Measurements from ENCODE around the gene NLGN1.
"Not testable (repeated sequence)": the region's sequence is repeated elsewhere in the genome, so short reads cannot be mapped to it uniquely, and the experiment has no call there.

NLGN1 gene

DNA sequence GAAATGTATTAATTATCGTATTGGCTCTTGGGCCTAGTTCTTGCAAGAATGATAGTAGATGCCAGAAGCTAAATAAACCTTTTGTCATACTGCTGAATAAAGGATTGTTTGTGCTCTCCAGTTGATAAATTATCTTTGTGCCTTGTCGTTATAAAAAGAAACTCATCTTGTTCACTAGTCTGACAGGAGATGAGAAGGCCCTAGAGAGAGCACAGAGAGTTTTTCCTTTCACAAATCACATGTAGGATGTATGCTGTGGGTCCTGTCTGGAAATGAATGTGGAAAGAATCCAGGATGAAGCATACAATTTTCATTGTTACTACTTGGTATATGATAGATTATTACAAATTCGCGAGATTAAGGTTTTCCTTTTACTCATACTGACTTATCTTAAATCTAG is 113.0 kb downstream of the NLGN1 start:
- TF ChIP-seq, protein P1, sequence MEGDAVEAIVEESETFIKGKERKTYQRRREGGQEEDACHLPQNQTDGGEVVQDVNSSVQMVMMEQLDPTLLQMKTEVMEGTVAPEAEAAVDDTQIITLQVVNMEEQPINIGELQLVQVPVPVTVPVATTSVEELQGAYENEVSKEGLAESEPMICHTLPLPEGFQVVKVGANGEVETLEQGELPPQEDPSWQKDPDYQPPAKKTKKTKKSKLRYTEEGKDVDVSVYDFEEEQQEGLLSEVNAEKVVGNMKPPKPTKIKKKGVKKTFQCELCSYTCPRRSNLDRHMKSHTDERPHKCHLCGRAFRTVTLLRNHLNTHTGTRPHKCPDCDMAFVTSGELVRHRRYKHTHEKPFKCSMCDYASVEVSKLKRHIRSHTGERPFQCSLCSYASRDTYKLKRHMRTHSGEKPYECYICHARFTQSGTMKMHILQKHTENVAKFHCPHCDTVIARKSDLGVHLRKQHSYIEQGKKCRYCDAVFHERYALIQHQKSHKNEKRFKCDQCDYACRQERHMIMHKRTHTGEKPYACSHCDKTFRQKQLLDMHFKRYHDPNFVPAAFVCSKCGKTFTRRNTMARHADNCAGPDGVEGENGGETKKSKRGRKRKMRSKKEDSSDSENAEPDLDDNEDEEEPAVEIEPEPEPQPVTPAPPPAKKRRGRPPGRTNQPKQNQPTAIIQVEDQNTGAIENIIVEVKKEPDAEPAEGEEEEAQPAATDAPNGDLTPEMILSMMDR (IDR thresholded peaks at IDR 0.05; ENCODE audit: poor library complexity, severe bottlenecking), result no peak

DNA sequence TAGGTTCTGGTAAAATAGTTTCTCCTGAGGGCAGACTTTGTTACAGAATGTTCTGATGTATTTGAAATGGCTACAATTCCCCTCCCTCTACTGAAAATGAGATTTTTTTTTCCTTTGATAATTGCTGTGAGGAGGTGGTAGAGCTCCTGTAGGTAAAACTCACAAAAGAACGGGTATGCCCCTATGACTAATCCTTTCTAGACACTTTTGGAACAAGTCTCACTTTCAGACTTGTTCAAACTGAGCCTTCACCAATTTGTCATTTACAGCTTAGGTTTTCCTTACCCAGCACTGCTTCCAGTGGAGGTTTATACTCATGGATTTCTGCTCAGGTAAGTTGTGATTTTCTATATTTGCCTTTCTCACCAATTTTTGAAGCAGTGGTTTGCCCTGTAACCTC is 115.6 kb downstream of the NLGN1 start:
- TF ChIP-seq, protein P1 (IDR thresholded peaks at IDR 0.05; ENCODE audit: poor library complexity, severe bottlenecking), result no peak
- no peaks in the 10 kb centered on the region for H3K4me1 ChIP-seq (ENCODE audit: insufficient read depth, poor library complexity, severe bottlenecking)
- H3K27ac ChIP-seq (ENCODE audit: poor library complexity, severe bottlenecking), result no peak overlapping the region
- H3K4me3 ChIP-seq (ENCODE audit: severe bottlenecking), result no peak overlapping the region
- no peaks in the 10 kb centered on the region for H3K9me3 ChIP-seq (ENCODE audit: severe bottlenecking)
- no peaks in the 10 kb centered on the region for H3K36me3 ChIP-seq (ENCODE audit: low read depth)
- H3K27me3 ChIP-seq (ENCODE audit: insufficient read depth, poor library complexity, severe bottlenecking), result no peaks in the 10 kb centered on the region
- ATAC-seq (ENCODE audit: low read depth) (no peak), DNase-seq (ENCODE audit: low spot score) (no peak)

More for the DNA sequence above, 113.0 kb downstream of the NLGN1 start:
- Histone ChIP-seq H3K4me3 (ENCODE audit: severe bottlenecking) (no peak overlapping the region), H3K27me3 (ENCODE audit: insufficient read depth, poor library complexity, severe bottlenecking) (no peaks in the 10 kb centered on the region), H3K27ac (ENCODE audit: poor library complexity, severe bottlenecking) (no peak overlapping the region), H3K36me3 (ENCODE audit: low read depth) (no peaks in the 10 kb centered on the region), H3K9me3 (ENCODE audit: severe bottlenecking) (no peaks in the 10 kb centered on the region), H3K4me1 (ENCODE audit: insufficient read depth, poor library complexity, severe bottlenecking) (no peaks in the 10 kb centered on the region)
- DNase-seq (ENCODE audit: low spot score) (no peak), ATAC-seq (ENCODE audit: low read depth) (no peak)

DNA sequence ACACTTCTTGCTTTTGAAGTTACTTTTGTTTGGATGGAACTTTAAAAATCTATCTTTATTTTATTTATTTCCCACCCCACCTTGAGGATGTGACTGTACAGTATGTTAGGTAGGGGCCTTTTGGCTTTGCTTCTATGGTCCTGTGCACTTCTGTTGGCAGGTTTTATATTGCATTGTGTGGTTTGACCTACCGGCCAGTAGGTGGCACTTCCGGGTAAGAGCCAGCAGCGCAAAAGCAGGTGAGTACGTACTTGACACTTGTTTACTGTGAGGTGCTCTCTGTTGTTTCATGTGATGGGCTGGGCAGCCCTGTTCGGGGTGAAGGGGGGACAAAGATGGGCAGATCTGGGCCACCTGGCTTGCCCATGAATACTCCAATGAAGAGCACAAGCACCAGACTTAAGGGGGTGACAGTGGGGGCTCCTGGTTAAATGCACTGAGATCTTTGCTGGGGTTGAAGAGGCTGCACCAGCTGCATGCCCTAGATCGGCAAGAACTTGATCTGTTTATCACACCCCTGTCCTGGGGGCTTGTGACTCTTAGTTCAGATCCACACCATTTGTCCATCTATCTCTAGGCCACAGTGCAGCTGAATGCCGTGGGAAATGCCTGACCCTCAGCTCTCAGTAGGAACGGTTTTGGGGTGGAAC is 131.6 kb downstream of the NLGN1 start:
- DNase-seq (ENCODE audit: low spot score), result no peak

DNA sequence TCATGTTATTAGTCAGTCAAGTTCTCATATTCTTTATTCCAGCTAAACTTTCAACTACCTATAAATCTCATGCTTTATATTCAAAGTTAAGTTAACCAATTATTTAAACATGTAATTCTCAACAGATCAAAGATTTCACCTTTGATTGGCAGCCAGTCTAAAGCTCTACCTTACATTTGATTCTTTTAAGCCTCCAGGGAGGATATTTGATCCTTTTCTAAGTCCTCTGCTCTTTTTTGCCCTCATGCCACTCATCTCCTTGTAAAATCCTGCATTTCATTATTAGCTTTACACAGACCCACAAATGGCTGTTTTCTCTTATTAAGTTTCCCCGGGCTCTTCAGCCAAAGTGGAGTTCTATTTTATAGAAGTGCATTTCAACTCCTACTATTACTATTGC is 134.1 kb downstream of the NLGN1 start:
- Histone ChIP-seq H3K4me1 (ENCODE audit: insufficient read depth, poor library complexity, severe bottlenecking) (no peaks in the 10 kb centered on the region), H3K9me3 (ENCODE audit: severe bottlenecking) (no peaks in the 10 kb centered on the region), H3K27me3 (ENCODE audit: insufficient read depth, poor library complexity, severe bottlenecking) (no peaks in the 10 kb centered on the region), H3K4me3 (ENCODE audit: severe bottlenecking) (no peak overlapping the region), H3K36me3 (ENCODE audit: low read depth) (no peaks in the 10 kb centered on the region), H3K27ac (ENCODE audit: poor library complexity, severe bottlenecking) (no peak overlapping the region)
- TF ChIP-seq, protein P1 (IDR thresholded peaks at IDR 0.05; ENCODE audit: poor library complexity, severe bottlenecking), result no peak
- DNase-seq (ENCODE audit: low spot score) (no peak), ATAC-seq (ENCODE audit: low read depth) (no peak)

More for the DNA sequence above, 131.6 kb downstream of the NLGN1 start:
- Histone ChIP-seq H3K9me3 (ENCODE audit: severe bottlenecking) (no peaks in the 10 kb centered on the region), H3K36me3 (ENCODE audit: low read depth) (no peaks in the 10 kb centered on the region), H3K4me1 (ENCODE audit: insufficient read depth, poor library complexity, severe bottlenecking) (no peaks in the 10 kb centered on the region), H3K27ac (ENCODE audit: poor library complexity, severe bottlenecking) (no peak overlapping the region), H3K27me3 (ENCODE audit: insufficient read depth, poor library complexity, severe bottlenecking) (no peaks in the 10 kb centered on the region), H3K4me3 (ENCODE audit: severe bottlenecking) (no peak overlapping the region)
- peak; percentile 76 for ATAC-seq (ENCODE audit: low read depth)
- TF ChIP-seq, protein P1 (IDR thresholded peaks at IDR 0.05; ENCODE audit: poor library complexity, severe bottlenecking), result peak; percentile 67

DNA sequence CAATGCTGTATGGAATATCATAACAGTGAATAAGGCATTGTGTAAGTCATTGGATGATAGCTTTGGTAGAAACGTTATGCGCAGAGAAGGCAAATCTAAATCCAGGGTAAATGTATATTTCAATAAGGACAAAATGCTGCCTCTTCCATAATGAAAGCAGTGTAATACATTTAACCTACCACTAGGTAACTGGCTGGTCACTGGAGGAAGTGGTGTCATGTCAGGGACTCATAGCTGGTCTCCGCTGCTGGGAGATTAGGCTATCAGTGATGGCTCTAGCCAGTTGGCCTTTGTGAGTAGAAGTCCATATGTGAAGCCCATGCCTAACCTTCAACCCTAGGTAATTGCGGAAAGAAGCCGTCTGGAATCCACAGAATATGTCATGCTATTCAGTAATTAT is 140.9 kb downstream of the NLGN1 start:
- TF ChIP-seq, protein P1 (IDR thresholded peaks at IDR 0.05; ENCODE audit: poor library complexity, severe bottlenecking), result no peak
- DNase-seq (ENCODE audit: low spot score) (no peak), ATAC-seq (ENCODE audit: low read depth) (no peak)
- Histone ChIP-seq H3K4me3 (ENCODE audit: severe bottlenecking) (no peak overlapping the region), H3K27me3 (ENCODE audit: insufficient read depth, poor library complexity, severe bottlenecking) (peaks cover 3% of the 10 kb centered on the region), H3K4me1 (ENCODE audit: insufficient read depth, poor library complexity, severe bottlenecking) (no peaks in the 10 kb centered on the region), H3K27ac (ENCODE audit: poor library complexity, severe bottlenecking) (no peak overlapping the region), H3K36me3 (ENCODE audit: low read depth) (no peaks in the 10 kb centered on the region), H3K9me3 (ENCODE audit: severe bottlenecking) (no peaks in the 10 kb centered on the region)

DNA sequence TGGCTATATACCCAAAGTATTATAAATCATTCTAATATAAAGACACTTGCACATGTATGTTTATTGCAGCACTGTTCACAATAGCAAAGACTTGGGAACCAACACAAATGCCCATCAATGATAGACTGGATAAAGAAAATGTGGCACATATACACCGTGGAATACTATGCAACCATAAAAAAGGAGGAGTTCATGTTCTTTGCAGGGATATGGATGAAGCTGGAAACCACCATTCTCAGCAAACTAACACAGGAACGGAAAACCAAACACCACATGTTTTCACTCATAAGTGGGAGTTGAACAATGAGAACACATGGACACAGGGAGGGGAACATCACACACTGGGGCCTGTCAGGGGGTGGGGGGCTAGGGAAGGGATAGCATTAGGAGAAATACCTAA is 148.0 kb downstream of the NLGN1 start:
- not testable (repeated sequence) for H3K4me1 ChIP-seq (ENCODE audit: insufficient read depth, poor library complexity, severe bottlenecking); H3K27me3 ChIP-seq (ENCODE audit: insufficient read depth, poor library complexity, severe bottlenecking); H3K27ac ChIP-seq (ENCODE audit: poor library complexity, severe bottlenecking); DNase-seq (ENCODE audit: low spot score); ATAC-seq (ENCODE audit: low read depth); H3K9me3 ChIP-seq (ENCODE audit: severe bottlenecking); H3K4me3 ChIP-seq (ENCODE audit: severe bottlenecking); H3K36me3 ChIP-seq (ENCODE audit: low read depth)

Measured in RWPE2 (cell line).